Left kidney (tissue), 2 donors: ENCODE measurements around the gene PCCA. TPM values are rescaled to one million over a fixed set of nuclear protein-coding genes. Genes with fewer than 3 reads are reported as not detected.
A peak's percentile ranks its signal among the peaks of the same experiment; 100 is the strongest.
"Not testable (repeated sequence)": the region's sequence is repeated elsewhere in the genome, so short reads cannot be mapped to it uniquely, and the experiment has no call there.

Source experiments
- DNase-seq: peaks from one replicate; pipeline ENCODE4 v3.0.0-alpha.2; 2013
- polyA plus RNA-seq: library from polyadenylated mRNA; unstranded; fragments of 120-200 nt; gene quantifications from one replicate; pipeline ENCODE4 v1.2.1, GENCODE V29; 2013; ENCODE audit not compliant: insufficient read length

PCCA gene
- polyA plus RNA-seq, 1 donor = 64.7 TPM

DNA sequence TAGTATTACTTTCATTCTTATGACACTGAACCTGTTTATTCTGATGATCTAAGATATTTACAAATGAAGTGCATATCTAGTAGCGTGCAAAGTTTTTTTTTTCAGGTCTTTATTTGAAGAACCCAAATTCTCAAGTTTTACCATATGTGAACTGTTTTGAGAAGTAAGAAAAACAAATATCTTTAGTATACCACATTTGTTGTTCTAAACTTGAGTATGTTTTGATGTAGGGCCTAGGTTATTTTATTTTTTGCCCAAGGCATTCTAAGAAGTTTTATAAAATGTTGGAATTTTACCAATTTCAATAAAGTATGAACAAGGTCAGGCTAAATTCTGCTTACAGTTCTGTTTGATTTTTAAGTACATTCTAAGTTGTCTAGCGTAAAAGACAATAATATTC, 213.5 kb downstream of the PCCA start:
- DNase-seq = no peak

DNA sequence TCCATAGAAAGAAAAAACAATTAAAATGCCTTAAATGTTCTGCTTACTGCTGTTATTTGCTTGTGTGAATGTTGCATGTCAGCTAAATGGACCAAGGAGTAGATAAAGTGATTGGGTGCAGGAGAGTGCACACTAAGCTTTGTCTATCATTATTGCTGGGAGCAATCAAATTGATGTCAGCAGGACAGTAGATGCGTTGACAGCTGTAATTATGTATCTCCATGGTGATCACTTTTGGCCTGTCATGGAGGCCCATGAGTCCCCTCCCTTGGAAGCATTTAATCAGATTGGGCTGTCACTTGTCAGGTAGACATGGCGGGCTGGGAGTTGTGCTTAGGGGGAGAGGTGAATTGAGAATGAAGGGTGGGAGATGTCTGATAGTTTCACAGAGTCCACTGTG, 215.3 kb downstream of the PCCA start:
- DNase-seq = no peak

DNA sequence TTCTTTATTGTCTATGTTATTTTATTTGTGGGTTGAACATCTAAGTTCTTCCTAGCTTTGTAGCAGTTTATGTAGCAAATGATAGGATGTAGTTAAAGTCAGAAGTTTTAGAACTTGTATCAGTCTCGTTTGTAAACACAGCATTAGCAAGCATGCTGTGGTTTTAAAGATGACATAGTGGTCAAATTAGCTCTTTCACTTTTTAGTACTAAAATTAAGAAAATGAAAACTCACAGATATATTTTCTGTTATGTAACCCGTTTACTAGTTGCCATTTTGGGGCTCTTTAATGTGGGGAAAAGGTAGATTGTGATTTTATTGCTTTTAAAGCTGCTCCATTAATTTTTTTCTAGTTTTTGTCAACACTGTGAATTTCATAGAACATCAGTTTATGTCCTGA, 216.5 kb downstream of the PCCA start:
- DNase-seq = no peak

- no peak for DNase-seq
Observed at GRCh38 chr13:100306030-100306429, 217.1 kb downstream of the PCCA start.

GRCh38 chr13:100306434-100306999, 217.6 kb downstream of the PCCA start:
- no peak for DNase-seq

DNA sequence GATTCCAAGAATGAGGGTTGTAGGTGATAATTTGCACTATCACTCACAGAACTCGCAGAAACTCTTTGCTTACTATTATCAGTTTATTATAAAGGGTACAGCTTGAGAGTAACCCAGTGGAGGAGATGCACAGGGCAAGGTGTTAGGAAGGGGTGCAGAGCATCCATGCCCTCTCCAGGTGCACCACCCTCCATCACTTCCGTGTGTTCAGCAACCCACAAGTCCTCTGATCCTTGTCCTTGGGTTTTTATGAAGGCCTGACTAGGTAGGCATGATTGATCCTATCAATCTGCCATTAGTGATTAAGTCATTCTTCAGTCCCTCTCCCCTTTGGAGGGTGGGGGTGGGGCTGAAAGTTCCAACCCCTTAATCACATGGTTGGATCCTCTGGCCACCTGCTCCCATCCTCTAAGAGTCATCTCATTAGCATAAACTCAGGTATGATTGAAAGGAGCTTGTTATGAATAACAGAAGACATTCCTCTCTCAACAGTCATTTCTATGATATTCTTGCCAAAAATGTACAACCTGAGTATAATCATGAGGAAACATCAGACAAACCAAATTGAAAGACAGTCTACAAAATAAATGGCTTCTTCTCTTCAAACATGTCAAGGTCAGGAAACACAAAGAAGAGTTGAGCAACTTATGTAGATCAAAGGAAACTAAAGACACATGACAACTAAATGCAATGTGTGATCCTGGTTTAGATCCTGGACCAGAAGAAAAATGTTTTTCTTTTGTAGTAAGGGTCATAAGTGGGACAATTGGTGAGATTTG, 225.4 kb downstream of the PCCA start:
- DNase-seq = no peak

DNA sequence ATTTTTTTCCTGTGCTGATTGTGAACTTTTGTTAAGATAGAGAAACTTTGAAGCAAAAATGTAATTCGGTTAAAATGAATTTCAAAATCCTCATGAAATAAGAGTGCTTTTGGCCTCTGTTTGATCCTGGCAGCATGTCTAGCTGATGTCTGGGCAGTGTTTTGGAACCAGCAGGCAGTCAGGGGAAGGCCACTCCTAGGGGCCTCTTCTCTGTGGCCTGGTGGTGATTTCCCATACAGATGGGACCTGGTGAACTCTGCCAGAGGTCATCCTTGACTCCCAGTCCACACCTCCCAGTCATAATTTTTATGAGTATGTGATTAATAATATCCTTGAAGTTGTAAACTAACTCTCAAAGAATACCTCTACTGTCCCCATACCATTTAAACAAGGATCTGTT, 226.6 kb downstream of the PCCA start:
- no peak for DNase-seq

DNA sequence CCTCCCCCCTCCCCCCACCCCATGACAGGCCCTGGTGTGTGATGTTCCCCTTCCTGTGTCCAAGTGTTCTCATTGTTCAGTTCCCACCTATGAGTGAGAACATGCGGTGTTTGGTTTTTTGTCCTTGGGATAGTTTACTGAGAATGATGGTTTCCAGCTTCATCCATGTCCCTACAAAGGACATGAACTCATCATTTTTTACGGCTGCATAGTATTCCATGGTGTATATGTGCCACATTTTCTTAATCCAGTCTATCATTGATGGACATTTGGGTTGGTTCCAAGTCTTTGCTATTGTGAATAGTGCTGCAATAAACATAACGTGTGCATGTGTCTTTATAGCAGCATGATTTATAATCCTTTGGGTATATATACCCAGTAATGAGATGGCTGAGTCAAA, 229.6 kb downstream of the PCCA start:
- DNase-seq = not testable (repeated sequence)

GRCh38 chr13:100323937-100324336, 235.0 kb downstream of the PCCA start:
- no peak for DNase-seq

- DNase-seq = no peak
Observed at GRCh38 chr13:100330662-100331061, 241.8 kb downstream of the PCCA start.

- DNase-seq = no peak
Observed at GRCh38 chr13:100333141-100333540, 244.2 kb downstream of the PCCA start.

DNA sequence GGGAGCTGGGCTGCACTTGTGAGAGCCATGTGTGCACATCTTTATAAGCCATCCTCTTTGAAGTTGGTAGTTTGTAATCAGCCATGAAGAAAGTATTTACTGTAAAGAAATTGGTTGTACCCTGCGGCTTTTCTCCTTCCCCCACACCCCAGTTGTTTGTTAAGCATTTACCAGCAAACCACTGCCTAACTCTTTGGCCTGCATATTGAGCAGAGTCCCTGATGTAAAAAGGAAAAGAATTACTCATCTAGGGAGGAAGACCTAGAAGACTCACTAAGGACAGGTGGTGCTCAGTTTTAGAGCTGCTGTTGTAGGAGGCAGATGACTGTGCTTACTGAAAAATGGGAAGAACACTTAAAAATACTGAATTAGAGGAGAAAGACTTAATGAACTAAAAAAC, 245.3 kb downstream of the PCCA start:
- peak; percentile 13 for DNase-seq

- no peak for DNase-seq
Observed at GRCh38 chr13:100336795-100337516, 248.1 kb downstream of the PCCA start.

DNA sequence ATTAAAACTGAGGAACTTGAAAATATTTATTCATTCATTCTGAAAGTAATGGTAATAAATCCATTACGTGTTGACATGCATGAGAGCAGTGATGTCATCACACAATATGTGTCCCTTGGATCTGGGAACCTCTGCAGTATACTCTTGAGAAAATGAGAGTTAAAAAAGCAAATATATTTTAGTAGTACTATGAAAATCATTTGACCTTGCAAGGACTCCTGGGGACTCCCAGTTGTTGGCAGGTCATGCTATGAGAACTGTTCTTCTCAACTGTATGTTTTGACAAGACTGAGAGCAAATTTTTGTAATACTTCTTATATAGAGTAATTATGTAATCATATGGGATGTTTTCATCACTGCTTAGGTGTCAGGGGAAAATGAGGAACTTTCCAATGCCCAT, 249.4 kb downstream of the PCCA start:
- no peak for DNase-seq

DNA sequence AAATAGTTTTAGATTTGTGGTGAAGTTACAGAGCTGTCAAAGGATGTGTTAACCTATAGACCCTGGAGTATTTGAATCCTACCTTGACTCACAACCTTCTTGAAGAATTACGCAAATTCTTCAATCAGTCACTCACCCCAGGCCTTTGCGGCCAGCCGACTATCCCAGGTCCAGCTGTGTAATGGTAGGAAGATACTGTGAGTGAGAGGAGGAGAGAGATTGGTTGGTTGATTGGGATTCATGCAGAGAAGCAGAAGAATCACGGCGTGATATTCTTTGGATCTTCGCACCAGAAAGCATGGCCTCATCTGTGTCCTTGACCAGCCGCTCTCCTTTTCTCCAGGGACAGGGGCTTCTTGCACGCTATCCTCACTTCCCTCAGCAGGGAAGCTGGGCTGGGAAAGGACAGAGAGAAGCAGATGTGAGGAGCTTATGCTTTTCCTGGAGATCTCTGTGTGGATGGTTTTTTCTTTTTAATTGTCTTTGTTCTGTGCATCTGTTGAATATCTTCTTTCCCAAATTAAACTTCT, 250.6 kb downstream of the PCCA start:
- no peak for DNase-seq

DNA sequence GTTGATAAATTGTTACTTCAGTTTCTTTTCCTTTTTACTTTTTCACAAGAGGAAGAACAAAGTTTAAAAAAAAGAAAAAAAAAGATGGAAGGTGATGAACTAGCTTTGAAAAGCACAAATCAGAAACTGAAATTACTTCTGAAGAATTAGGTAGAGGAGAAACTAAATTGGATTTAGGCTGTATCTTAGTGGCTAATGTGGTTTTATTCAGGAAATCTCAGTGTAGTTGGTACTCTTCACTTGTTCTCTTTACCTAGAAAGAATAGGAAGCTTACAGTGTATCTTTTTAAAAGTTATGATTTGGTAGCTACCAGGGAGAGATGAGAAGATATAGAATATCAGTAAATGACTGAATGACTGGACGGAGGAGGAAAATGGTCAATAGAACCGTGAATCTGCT, 252.0 kb downstream of the PCCA start:
- no peak for DNase-seq

GRCh38 chr13:100341327-100341726, 252.4 kb downstream of the PCCA start:
- no peak for DNase-seq

- DNase-seq = no peak
Observed at GRCh38 chr13:100344544-100344943, 255.7 kb downstream of the PCCA start.

GRCh38 chr13:100347968-100348367, 259.1 kb downstream of the PCCA start:
- DNase-seq = no peak

DNA sequence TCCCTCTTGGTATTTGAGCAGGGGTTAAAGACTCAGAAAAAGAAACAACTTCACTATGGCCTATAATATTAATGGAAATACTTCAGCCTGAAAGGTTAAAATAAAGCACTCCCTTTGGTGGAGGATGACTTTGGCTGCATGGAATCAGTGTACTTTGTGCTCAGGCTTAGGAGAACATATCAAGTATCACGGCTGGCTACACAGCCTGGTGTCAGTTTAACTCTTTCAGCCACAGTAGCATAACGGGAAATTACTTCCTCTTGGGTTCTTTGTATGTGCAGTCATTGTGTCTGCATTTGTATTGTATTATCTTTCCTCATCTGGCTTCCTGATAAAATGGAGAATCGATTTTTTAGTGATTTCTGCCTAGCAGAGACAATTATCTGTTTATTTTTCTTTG, 260.7 kb downstream of the PCCA start:
- no peak for DNase-seq

DNA sequence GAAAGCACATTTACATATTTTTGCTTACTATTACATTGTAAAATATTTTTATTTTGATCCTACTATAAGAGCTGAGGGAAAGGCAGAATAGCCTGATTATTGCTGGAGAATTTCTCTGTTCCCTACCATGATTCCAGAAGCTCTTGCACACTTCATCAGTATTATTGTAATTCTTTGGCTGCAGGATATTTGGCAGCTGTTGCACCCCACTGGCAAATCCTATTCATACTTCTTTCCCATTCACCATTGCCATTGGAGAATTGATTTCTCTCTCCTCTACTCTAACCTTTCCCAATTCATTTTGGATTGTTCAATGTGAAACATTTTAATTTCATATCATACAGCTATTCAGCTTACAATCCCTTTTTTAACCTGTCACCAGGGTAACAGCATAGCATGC, 261.7 kb downstream of the PCCA start:
- DNase-seq = no peak

DNA sequence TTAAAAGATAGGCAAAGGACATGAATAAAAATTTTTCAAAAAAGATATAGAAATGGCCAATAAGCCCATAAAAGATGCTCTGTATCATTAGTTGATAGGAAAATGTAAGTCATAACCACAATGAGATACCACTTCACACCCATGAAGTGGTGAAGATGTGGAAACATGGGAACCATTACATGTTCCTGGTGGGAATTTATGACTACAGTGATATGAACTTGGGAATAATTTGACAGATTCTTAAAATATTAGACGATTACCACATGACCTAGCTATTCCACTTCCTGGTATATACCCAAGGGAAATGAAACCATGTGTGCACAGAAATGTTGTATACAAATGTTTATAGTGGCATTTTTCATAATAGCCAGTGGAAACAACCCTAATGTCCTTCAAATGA, 267.5 kb downstream of the PCCA start:
- no peak for DNase-seq

GRCh38 chr13:100356889-100357288, 268.0 kb downstream of the PCCA start:
- no peak for DNase-seq
